Astrocyte of the cerebellum (primary cell): ENCODE measurements around the gene CSTB.

Source experiments
- DNase-seq: peaks from one replicate; pipeline ENCODE4 v3.0.0-alpha.2; 2011; ENCODE audit warnings: low read depth
- H3K4me3 ChIP-seq: 2 replicates; pipeline ENCODE4 v1.5.1; 2011; ENCODE audit warnings: mild to moderate bottlenecking, low read depth, low read length, moderate library complexity
- CTCF ChIP-seq: IDR thresholded peaks from 2 replicates; pipeline ENCODE4 v1.5.1; 2012; ENCODE audit warnings: low read length, low read depth, moderate library complexity, mild to moderate bottlenecking; ENCODE audit errors: missing control alignments
- in situ Hi-C: cut with HindIII; loops from 2 replicates; pipeline ENCODE4 v1.10.0; 2017; ENCODE audit warnings: low sequenced_read_pairs

The CSTB gene

DNA sequence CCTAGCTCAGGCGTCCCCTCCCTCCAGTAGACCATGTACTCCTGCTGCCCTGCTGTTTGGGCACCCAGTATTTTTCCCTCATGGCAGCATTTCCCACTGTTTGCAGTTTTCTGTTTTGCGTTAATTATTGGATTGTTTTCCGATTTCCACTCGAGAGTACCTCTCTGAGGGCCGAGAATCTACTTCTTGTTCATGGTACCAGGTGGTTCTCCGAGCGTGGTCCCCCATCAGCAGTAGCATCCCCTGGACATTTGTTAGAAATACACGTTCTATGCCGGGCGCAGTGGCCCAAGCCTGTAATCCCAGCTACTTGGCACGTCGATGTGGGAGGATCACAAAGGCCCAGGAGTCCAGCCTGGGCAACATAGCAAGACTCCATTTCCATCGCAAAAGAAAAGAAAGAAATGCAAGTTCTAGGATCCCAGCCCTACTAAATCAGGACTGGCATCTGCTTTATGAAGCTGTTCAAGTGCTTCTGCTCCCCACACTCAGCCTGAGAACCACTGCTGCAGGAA is 14.0 kb upstream of the CSTB start:
- TF ChIP-seq CTCF: no peak

DNA sequence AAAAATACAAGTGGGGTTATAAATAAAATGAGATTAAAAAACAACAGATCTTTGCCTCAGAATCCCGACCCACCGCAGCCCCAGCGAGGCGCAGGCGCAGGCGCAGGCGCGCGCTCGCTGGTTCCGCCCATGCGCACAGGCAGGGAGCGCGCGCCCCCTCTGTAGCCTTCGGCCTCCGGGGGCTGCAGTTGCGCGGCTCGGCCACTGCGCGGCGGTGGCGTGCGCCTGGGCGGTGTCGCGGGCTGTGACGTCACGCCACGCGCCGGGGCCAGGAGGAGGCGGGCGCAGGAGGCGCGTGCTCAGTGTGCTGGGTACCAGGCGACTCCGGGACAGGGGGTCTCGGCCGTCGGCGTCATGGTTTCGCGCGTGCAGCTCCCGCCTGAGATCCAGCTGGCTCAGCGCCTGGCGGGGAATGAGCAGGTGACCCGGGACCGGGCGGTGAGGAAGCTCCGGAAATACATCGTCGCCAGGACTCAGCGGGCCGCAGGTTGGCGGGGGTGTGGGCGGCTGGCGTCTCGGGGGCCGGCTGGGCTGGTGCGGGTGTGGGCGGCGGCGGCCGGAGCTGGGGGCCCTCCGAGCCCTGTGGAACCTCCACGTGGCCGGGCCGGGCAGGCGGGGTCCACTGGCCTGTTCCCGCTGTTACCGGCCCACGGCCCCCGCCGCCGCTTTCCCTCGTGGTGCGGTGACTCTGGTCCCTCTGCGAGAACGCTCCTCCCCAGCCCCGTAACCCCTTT is 13.3 kb upstream of the CSTB start, which contains the start of gene RRP1:
Gene RRP1 (plus strand): TSS at position 302 of the 734 bp plus-strand sequence. CDS start 53 bp downstream, at position 355.
- H3K4me3 ChIP-seq: peak within 1 kb of the TSS; percentile 86
- in situ Hi-C loops: no loop called here
- peak; percentile 61 for DNase-seq
- TF ChIP-seq CTCF: peak; percentile 85

More for the DNA sequence above, 14.0 kb upstream of the CSTB start:
- peak overlapping the region; percentile 86 for H3K4me3 ChIP-seq
- in situ Hi-C loops: no loop called here
- no peak for DNase-seq

GRCh38 chr21:43786807-43787440 is 10.8 kb upstream of the CSTB start:
- DNase-seq: no peak
- in situ Hi-C loops: no loop called here
- no peak for TF ChIP-seq CTCF
- no peak overlapping the region for H3K4me3 ChIP-seq

DNA sequence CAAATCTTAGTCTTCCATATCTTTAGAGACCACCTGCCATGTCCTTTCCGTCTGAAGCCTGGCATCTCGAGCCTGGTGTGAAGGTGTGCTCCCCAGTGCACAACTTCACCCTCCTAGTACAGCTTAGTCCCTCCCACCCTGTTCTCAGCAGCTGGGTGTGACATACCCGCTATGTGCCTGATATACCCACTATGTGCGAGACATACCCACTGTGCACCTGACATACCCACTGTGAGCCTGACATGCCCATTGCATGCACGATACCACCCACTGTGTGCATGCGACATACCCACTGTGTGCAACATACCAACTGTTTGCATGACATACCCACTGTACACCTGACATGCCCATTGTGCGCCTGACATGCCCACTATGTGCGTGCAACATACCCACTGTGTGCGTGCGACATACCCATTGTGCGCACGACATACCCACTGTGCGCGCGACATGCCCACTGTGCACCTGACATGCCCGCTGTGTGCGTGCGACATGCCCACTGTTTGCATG is 10.2 kb upstream of the CSTB start:
- H3K4me3 ChIP-seq: no peak overlapping the region
- no peak for TF ChIP-seq CTCF
- no peak for DNase-seq
- in situ Hi-C loops: no loop called here

DNA sequence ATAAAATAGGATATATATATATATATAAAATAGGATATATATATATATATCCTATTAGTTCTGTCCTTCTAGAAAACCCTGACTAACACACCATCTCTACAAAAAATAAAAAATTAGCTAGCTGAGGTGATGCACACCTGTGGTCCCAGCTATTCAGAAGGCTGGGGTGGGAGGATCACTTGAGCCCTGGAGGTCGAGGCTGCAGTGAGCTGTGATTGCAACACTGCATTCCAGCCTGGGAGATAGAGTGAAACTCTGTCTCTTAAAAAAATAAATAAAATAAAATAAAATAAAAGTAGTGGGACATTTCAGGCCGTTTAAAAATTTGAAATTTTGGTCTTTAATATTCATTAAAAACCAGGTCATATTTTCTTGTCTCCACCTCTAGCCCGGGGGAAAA is 9.0 kb upstream of the CSTB start:
- in situ Hi-C loops: no loop called here
- DNase-seq: no peak
- no peak overlapping the region for H3K4me3 ChIP-seq
- TF ChIP-seq CTCF: no peak

GRCh38 chr21:43783098-43783700 is 7.1 kb upstream of the CSTB start:
- no peak overlapping the region for H3K4me3 ChIP-seq
- in situ Hi-C loops: no loop called here
- DNase-seq: no peak
- TF ChIP-seq CTCF: no peak
